GM19468 (cell line): ENCODE results near the gene SFXN1.
A peak's percentile ranks its signal among the peaks of the same experiment; 100 is the strongest.

Experiments
- ATAC-seq: cut with Tn5 transposase; IDR thresholded peaks from one replicate; pipeline ENCODE4 v1.9.1; 2021; ENCODE audit warnings: mild to moderate bottlenecking, moderate library complexity, moderate number of reproducible peaks; ENCODE audit not compliant: unreplicated experiment; ENCODE audit errors: extremely low read depth

SFXN1 gene

GRCh38 chr5:175464942-175465233, 13.5 kb upstream of the SFXN1 start:
- no peak for ATAC-seq

GRCh38 chr5:175465282-175465681, 13.1 kb upstream of the SFXN1 start:
- no peak for ATAC-seq

GRCh38 chr5:175466700-175467318, 11.6 kb upstream of the SFXN1 start:
- ATAC-seq = no peak

- no peak for ATAC-seq
These were observed 10.2 kb upstream of the SFXN1 start for GRCh38 chr5:175467983-175468690.

- no peak for ATAC-seq
These were observed 9.5 kb upstream of the SFXN1 start for GRCh38 chr5:175468892-175469291.

GRCh38 chr5:175469916-175470315, 8.4 kb upstream of the SFXN1 start:
- no peak for ATAC-seq

GRCh38 chr5:175470781-175471180, 7.6 kb upstream of the SFXN1 start:
- ATAC-seq = no peak

- no peak for ATAC-seq
These were observed 7.2 kb upstream of the SFXN1 start for GRCh38 chr5:175471196-175471595.

GRCh38 chr5:175471628-175472027, 6.7 kb upstream of the SFXN1 start:
- ATAC-seq = no peak

GRCh38 chr5:175472378-175472777, 6.0 kb upstream of the SFXN1 start:
- no peak for ATAC-seq

- no peak for ATAC-seq
These were observed 3.1 kb upstream of the SFXN1 start for GRCh38 chr5:175475248-175475647.

GRCh38 chr5:175477440-175477839, 920 bp upstream of the SFXN1 start:
- ATAC-seq = no peak

- ATAC-seq = no peak
These were observed 364 bp upstream of the SFXN1 start for GRCh38 chr5:175478008-175478383.

GRCh38 chr5:175479125-175479881, 943 bp downstream of the SFXN1 start:
- no peak for ATAC-seq

GRCh38 chr5:175483337-175483736, 5.0 kb downstream of the SFXN1 start:
- ATAC-seq = no peak

GRCh38 chr5:175484322-175484721, 6.0 kb downstream of the SFXN1 start:
- ATAC-seq = no peak

GRCh38 chr5:175484829-175485228, 6.5 kb downstream of the SFXN1 start:
- no peak for ATAC-seq

GRCh38 chr5:175485631-175486030, 7.3 kb downstream of the SFXN1 start:
- no peak for ATAC-seq

GRCh38 chr5:175487514-175488222, 9.3 kb downstream of the SFXN1 start:
- no peak for ATAC-seq

GRCh38 chr5:175489693-175490443, 11.5 kb downstream of the SFXN1 start:
- ATAC-seq = peak; percentile 48
